Endometrial microvascular endothelial cells (primary cell): ENCODE measurements around the gene STK10. TPM values are rescaled to one million over a fixed set of nuclear protein-coding genes. Genes with fewer than 3 reads are reported as not detected.

ENCODE experiments used
- in situ Hi-C: cut with HindIII; loops from 2 replicates; pipeline ENCODE4 v1.10.0; 2017; ENCODE audit warnings: low sequenced_read_pairs, low pct_unique_long_range_greater_than_20kb; ENCODE audit errors: inconsistent ontology term
- total RNA-seq: library from RNA; depleted of rRNA; stranded (reverse); fragments of >200 nt; gene quantifications from one replicate; pipeline ENCODE4 v1.2.3, GENCODE V29; 2015; ENCODE audit errors: inconsistent ontology term

Gene STK10
- total RNA-seq, 1 donor from 2014 or later, result 26.4 TPM

- in situ Hi-C loops, result loop anchor here (25.0 kb wide), 1 partner anchor 205 kb away; the partner anchor contains the start of gene UBTD2
Measured at GRCh38 chr5:172082180-172082579, 105.8 kb downstream of the STK10 start.

DNA sequence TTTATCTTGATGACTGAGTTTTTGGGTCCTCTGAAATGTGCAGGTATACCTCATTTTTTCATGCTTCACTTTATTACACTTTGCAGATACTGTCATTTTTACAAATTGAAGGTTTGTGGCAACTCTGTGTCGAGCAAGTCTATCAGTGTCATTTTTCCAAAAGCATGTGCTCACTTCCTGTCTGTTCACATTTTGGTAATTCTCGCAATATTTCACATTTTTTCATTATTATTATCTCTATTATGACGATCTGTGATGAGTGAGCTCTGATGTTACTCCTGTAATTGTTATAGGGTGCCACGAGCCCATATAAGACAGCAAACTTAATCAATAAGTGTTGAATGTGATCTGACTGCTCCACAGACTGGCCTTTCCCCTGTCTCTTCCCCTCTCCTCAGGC is 108.1 kb downstream of the STK10 start:
- in situ Hi-C loops, result loop anchor here (25.0 kb wide), 1 partner anchor 207 kb away; the partner anchor contains the start of gene UBTD2

DNA sequence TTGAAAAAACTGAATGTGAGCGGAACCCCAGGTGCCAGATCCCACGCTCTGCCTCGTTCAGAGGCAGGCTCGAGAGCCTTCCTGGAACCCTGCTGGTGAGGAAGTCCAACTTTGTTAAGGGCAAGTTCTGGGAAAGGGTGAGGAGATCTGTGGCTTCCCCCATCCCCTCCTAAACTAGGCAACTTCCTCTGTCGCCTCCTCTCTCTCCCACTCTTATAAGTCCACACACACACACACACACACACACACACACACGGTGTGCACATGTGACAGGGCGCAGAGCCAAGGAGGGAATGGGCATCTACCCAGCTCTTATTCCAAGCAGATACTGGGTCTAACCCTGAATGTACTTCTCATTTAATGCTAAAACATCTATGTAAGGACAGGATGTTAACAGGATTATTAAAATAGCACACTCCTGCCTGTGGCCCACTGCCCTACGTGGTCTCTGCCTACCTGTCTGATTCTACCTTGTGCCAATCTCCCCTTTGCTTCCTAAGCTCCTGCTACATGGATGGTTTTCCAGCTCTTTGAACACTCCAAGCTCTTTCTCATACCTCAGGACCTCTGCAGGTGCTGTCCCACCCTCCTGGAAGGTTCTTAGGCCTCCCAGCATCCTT is 109.2 kb downstream of the STK10 start:
- in situ Hi-C loops, result loop anchor here (25.0 kb wide), 1 partner anchor 208 kb away; the partner anchor contains the start of gene UBTD2

DNA sequence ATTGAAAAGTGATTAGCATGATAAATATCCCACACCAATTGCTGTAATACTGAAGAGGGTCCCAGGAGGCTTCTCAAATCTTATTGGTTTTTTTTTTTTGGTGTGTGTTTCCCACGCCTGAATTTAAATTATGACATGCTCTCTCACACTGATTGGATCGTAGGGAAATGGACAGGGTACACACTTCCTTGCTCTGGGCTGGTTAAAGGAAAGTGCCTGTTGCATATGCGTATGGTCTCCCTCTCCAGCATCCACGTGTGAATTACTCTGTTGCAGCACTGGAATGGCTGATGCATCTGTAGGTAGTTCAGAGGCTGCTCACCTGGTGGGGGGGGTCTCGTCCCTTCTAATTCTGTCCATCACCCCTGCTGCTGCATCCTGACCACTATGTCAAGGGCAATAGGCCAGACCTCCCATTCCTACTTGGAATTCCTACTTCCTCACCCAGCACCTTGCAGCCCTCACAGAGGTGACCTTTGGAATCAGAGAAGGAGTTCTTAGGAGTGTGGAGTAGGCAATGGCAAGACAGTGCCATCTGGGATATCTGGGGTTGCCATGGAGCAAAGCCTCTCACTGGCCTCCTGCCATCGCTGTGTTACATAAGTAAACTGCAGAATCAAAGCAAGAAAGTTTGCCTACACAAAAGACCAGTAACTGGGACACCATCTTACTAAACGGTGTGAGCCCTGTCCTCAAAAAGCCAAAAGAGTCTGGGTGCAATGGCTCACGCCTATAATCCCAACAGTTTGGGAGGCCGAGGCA is 110.2 kb downstream of the STK10 start:
- in situ Hi-C loops, result loop anchor here (25.0 kb wide), 1 partner anchor 209 kb away; the partner anchor contains the start of gene UBTD2

GRCh38 chr5:172076761-172077244 is 111.2 kb downstream of the STK10 start:
- in situ Hi-C loops, result loop anchor here (25.0 kb wide), 1 partner anchor 210 kb away; the partner anchor contains the start of gene UBTD2

DNA sequence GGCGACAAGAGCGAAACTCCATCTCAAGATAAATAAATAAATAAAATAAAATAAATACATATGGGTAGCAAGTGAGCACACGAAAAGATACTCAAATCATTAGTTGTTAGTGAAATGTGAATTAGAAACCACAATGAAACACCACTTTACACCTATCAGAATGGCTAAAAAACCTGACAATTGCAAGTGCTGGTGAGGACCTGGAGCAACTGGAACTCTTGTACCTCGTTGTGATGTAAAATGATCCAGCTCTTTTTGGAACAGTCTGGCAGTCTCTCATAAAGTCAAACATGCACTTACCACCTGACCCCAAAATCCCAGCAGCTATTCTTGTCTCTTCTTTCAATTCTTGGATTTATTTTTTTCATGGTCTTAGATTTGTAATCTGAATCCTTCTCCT is 112.4 kb downstream of the STK10 start:
- in situ Hi-C loops, result loop anchor here (25.0 kb wide), 1 partner anchor 212 kb away; the partner anchor contains the start of gene UBTD2

DNA sequence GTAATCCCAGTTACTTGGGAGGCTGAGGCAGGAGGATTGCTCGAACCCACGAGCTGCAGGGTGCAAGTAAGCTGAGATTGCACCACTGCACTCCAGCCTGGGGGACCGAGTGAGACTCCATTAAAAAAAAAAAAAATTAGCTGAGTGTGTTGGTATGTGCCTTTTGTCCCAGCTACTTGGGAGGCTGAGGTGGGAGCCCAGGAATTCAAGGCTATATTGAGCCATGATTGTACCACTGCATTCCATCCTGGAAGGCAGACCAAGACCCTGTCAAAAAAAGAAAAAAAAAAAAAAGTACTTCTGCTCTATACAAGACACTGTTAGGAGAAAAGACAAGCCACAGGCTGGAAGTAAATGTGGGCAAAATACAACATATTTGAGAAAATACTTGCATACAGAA is 113.1 kb downstream of the STK10 start:
- in situ Hi-C loops, result loop anchor here (25.0 kb wide), 2 partner anchors 212 to 663 kb away; partner anchors contain the start of genes FGF18 and UBTD2

GRCh38 chr5:172071309-172071875 is 116.6 kb downstream of the STK10 start:
- in situ Hi-C loops, result loop anchor here (25.0 kb wide), 1 partner anchor 659 kb away; the partner anchor contains the start of gene FGF18

DNA sequence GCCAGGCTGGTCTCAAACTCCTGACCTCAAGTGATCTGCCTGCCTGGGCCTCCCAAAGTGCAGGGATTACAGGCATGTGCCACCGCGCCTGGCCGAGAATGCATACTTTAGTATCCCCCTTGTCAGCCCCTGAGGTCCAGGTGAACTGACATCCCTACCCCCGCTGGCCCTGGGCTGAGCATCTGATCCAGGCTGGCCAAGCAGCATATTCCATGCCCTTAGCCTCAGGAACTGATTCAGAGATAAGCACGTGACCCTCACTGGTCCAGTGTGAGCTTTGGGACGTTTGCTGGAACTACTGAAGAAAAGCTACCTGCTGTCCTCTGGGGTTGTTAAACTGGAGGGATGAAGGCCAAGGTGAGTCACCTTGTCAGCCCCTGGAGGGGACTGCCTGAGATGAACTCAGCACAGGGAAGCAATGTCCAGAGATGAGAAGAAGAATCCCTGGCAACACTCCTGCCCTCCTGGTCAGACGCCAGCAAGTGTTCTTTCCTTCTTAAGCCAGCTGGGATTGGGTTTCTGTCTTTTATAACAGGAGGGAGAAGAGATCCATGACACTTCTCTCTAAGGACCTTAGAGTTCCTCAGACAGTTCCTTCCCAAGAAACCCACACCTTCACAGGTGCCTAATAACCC is 122.5 kb downstream of the STK10 start:
- in situ Hi-C loops, result loop anchor here (25.0 kb wide), 1 partner anchor 653 kb away; the partner anchor contains the start of gene FGF18

- in situ Hi-C loops, result loop anchor here (25.0 kb wide), 1 partner anchor 652 kb away; the partner anchor contains the start of gene FGF18
Measured at GRCh38 chr5:172064766-172065165, 123.3 kb downstream of the STK10 start.

DNA sequence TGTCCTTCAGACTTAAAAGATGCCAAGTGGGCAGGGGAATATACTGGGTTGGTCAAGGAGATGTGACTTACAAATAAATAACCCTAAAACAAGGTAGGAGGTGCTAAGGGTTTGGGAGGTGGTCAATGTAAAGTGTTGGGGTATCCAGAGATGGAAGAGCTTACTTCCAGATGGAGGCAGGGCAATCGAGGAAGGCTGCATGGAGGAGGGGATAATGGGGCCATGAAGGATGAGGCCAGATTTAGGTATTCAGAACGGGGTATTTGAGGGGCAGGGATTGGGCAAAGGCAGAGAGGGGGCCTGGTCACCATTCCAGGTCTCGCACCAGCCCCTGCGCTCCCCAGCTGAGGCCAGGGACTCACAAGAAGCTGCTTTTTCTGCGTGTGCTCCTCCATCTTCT is 123.7 kb downstream of the STK10 start:
- in situ Hi-C loops, result loop anchor here (25.0 kb wide), 1 partner anchor 652 kb away; the partner anchor contains the start of gene FGF18

DNA sequence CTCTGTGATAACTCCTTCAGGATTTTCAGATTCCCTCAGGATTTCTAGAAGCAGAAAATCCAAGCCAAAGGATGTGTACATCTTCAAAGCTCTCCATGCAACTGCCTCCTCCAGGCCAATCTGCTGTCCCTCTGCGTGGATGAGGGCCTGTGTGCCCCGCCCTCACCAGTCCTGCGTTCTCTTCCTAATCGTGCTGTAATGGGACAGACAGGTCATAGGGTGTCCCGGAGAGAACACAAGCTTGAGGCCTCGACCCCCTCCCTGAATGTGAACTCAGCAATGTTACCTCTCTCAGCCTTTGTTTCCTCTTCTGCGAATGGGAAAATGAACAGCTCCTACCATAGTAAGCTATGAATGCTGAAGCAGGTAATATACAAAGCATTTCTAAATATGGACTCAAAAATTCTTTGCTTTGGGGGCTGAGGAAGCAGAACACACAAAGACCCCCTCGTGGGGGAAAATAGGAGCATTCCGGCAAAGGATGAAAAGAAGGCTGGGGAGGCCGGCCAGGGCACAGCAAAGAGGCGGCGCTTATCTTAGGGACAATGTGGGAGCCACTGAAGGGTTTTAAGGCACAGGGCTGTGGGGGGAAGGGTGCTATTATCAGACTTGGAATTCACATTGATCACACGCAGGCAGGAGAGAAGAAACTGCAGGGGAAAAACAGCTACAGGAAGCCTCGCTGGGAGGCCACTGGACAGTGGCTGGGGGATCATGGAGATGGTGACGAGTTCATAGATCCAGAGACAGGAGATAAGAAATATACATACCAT is 124.4 kb downstream of the STK10 start:
- in situ Hi-C loops, result loop anchor here (25.0 kb wide), 1 partner anchor 651 kb away; the partner anchor contains the start of gene FGF18

GRCh38 chr5:172059661-172060100 is 128.3 kb downstream of the STK10 start:
- in situ Hi-C loops, result loop anchor here (25.0 kb wide), 1 partner anchor 647 kb away; the partner anchor contains the start of gene FGF18

- in situ Hi-C loops, result loop anchor here (25.0 kb wide), 1 partner anchor 646 kb away; the partner anchor contains the start of gene FGF18
Measured at GRCh38 chr5:172058088-172058487, 129.9 kb downstream of the STK10 start.

DNA sequence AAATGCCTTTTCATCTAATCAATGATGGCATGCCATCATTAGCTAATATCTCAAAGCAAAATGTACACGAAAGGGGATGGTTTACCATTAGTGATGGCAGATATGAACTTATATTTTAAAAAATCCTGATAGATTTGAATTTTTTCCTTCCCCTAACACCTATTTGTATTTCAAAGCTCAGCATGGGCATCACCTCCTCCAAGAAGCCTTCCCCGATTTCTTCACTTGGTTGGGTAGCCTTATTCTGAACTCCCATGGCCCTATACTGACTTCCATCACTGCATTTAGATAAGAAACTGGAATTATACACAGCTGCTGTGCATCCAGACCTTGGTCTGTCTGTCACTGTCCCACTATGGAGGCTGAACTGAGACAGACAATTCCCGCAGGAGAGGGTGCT is 132.0 kb downstream of the STK10 start:
- in situ Hi-C loops, result loop anchor here (25.0 kb wide), 1 partner anchor 644 kb away; the partner anchor contains the start of gene FGF18

GRCh38 chr5:172055421-172055820 is 132.6 kb downstream of the STK10 start:
- in situ Hi-C loops, result loop anchor here (25.0 kb wide), 1 partner anchor 643 kb away; the partner anchor contains the start of gene FGF18

DNA sequence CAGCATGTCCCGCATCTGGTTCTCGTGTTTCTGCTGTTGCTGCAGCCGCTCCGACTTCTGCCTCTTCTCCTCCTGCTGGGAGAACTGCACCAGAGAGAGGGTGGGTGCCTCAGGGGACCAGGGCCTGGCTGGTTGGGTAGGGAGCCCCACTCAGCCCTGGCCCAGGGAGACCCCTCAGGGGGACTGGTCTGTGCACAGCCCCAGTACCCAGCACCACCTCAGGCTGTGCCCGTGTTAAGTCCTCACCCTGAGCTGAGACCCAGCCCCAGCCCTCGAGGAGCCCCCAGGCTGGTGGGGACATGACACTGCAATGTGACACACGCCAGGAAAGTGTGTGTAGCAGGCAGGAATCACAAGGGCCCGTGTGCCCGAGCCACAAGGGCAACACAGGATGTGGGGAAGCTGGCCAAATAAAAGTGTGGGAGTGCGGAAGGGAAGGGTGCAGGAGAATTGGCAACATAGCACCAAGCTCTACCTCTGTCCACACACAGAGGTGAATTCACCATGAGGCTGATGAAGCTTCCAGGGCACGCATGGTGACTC is 133.3 kb downstream of the STK10 start:
- in situ Hi-C loops, result loop anchor here (25.0 kb wide), 1 partner anchor 642 kb away; the partner anchor contains the start of gene FGF18
